Vagina (tissue), 2 donors: ENCODE data around the gene AGR2.

Source experiments
- POLR2A ChIP-seq, 2 donors: fragments of 450-650 bp; IDR thresholded peaks; one replicate each; pipeline ENCODE4 v1.6.1; 2017; ENCODE audit warnings: antibody characterized with exemption in 2 of 2, mild to moderate bottlenecking in 2 of 2, moderate library complexity in 2 of 2
- POLR2AphosphoS5 ChIP-seq, 2 donors: sonication (generic); formaldehyde crosslinking; IDR thresholded peaks; one replicate each; pipeline ENCODE4 v1.9.0; 2017; ENCODE audit warnings: antibody characterized with exemption in 2 of 2, mild to moderate bottlenecking in 2 of 2, low read depth in 1 of 2; ENCODE audit not compliant: insufficient read depth in 1 of 2
- TF ChIP-seq, protein P1 (sequence below), 3 experiments: fragments of 450-650 bp in 2 of 3; fragments of 200-600 bp in 1 of 3; sonication (generic) in 1 of 3; IDR thresholded peaks; one replicate each; pipeline ENCODE4 v1.5.1; 2017 to 2019; ENCODE audit warnings: antibody characterized with exemption in 3 of 3, mild to moderate bottlenecking in 2 of 3, moderate library complexity in 2 of 3

DNA sequence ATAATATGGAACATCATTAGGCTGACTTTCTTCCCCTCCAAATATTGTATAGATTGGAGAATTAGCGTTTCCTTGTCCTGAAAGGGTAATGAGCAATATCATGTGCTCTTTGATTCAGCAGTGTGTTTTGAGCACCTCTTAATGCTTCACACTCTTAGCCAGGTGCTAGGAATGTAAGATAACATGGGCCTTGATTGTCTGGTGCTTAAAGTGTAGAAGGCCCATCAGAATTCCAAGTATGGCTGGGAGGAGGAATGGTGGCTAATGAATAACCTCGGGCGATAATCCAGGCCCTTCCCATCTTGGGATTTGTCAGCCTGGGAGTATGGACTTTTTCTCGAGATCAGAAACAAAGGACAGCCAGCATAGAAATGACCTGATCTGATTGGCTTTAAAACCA lies 42.6 kb downstream of the AGR2 start:
- TF ChIP-seq POLR2AphosphoS5 (IDR thresholded peaks at IDR 0.05; ENCODE audit: insufficient read depth in 1 of 2, low read depth in 1 of 2) (no peak), POLR2A (IDR thresholded peaks at IDR 0.05) (no peak)
- TF ChIP-seq, protein P1, sequence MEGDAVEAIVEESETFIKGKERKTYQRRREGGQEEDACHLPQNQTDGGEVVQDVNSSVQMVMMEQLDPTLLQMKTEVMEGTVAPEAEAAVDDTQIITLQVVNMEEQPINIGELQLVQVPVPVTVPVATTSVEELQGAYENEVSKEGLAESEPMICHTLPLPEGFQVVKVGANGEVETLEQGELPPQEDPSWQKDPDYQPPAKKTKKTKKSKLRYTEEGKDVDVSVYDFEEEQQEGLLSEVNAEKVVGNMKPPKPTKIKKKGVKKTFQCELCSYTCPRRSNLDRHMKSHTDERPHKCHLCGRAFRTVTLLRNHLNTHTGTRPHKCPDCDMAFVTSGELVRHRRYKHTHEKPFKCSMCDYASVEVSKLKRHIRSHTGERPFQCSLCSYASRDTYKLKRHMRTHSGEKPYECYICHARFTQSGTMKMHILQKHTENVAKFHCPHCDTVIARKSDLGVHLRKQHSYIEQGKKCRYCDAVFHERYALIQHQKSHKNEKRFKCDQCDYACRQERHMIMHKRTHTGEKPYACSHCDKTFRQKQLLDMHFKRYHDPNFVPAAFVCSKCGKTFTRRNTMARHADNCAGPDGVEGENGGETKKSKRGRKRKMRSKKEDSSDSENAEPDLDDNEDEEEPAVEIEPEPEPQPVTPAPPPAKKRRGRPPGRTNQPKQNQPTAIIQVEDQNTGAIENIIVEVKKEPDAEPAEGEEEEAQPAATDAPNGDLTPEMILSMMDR (IDR thresholded peaks at IDR 0.05) = no peak
